Measurements from ENCODE around the gene SPOPL. TPM values are rescaled to one million over a fixed set of nuclear protein-coding genes. Genes with fewer than 3 reads are reported as not detected.
A peak's percentile ranks its signal among the peaks of the same experiment; 100 is the strongest.

The SPOPL gene
- total RNA-seq, 3 donors from 2014 or later (not counting 1 experiment from before 2014, with no cell fraction given), result 32.2 to 35.9 (median 33.8) TPM

DNA sequence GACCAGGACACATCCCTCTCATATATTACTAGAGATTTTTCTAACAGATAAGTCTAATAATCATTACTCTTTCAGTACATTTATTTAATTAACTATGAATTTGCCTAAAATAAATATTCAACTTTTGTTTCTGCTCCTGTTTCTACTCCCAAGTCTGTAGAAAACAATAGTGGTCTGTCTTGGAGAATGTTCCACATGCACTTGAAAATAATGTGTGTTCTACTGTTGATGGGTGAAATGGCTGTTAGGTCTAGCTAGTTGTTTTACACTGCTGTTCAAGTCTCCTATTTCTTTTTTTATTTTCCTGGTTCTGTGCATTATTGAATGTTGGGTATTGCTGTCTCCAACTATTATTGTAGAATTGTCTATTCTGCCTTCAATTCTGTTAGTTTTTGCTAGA, 47.2 kb downstream of the SPOPL start:
- no peaks in the 10 kb centered on the region for H3K4me1 ChIP-seq (ENCODE audit: control insufficient read depth, insufficient read depth, low read length)
- TF ChIP-seq, protein P1, sequence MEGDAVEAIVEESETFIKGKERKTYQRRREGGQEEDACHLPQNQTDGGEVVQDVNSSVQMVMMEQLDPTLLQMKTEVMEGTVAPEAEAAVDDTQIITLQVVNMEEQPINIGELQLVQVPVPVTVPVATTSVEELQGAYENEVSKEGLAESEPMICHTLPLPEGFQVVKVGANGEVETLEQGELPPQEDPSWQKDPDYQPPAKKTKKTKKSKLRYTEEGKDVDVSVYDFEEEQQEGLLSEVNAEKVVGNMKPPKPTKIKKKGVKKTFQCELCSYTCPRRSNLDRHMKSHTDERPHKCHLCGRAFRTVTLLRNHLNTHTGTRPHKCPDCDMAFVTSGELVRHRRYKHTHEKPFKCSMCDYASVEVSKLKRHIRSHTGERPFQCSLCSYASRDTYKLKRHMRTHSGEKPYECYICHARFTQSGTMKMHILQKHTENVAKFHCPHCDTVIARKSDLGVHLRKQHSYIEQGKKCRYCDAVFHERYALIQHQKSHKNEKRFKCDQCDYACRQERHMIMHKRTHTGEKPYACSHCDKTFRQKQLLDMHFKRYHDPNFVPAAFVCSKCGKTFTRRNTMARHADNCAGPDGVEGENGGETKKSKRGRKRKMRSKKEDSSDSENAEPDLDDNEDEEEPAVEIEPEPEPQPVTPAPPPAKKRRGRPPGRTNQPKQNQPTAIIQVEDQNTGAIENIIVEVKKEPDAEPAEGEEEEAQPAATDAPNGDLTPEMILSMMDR (IDR thresholded peaks at IDR 0.05), result no peak
- H3K27me3 ChIP-seq (ENCODE audit: control insufficient read depth, insufficient read depth, low read length), result no peaks in the 10 kb centered on the region
- DNase-seq, result no peak
- Mint-ChIP-seq H3K36me3 (no peaks in the 10 kb centered on the region), H3K4me3 (no peak overlapping the region), H3K27me3 (ENCODE audit: low read depth in 2 of 2) (no peaks in the 10 kb centered on the region), H3K27ac (no peak overlapping the region), H3K9me3 (no peaks in the 10 kb centered on the region), H3K4me1 (peaks cover 37 to 38% of the 10 kb centered on the region in 2 donors)
- ATAC-seq, result no peak
- H3K4me3 ChIP-seq (ENCODE audit: low read length), result no peak overlapping the region
- H3K27ac ChIP-seq (ENCODE audit: low read length), result no peak overlapping the region
- H3K36me3 ChIP-seq (ENCODE audit: control insufficient read depth, insufficient read depth, low read length), result peaks cover 18% of the 10 kb centered on the region
- no peaks in the 10 kb centered on the region for H3K9me3 ChIP-seq (ENCODE audit: control insufficient read depth, insufficient read depth, low read length)
- intact Hi-C loops (cut with micrococcal nuclease), result no loop called here

DNA sequence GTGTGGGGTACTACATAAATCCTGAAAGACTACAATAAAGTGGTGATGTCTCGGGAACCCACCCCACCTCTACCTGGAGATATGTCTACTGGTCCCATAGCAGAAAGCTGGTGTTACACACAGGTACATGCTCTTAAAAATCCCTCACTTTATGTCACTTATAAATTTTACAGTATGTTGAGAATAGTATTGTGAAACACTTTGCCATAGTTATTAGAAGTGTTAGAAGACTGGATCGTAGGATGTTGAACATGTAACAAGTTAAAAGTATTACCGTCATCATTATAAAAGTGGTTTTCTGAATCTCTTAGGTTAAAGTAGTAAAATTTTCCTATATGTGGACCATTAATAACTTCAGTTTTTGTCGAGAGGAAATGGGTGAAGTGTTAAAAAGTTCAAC, 48.6 kb downstream of the SPOPL start:
- H3K27ac Mint-ChIP-seq, result peak overlapping the region; percentile 39 to 71
- H3K9me3 Mint-ChIP-seq, result no peaks in the 10 kb centered on the region
- DNase-seq (no peak), ATAC-seq (peak in 1 of 3 donors; percentile 18)
- TF ChIP-seq, protein P1 (IDR thresholded peaks at IDR 0.05), result no peak
- H3K4me1 ChIP-seq (ENCODE audit: control insufficient read depth, insufficient read depth, low read length), result no peaks in the 10 kb centered on the region
- peaks cover 29 to 30% of the 10 kb centered on the region in 2 donors for H3K4me1 Mint-ChIP-seq
- H3K36me3 Mint-ChIP-seq, result no peaks in the 10 kb centered on the region
- H3K27ac ChIP-seq (ENCODE audit: low read length), result no peak overlapping the region
- 83% methylated on average over 4 of the region's 4 CpGs for WGBS (ENCODE audit: insufficient coverage)
- intact Hi-C loops (cut with micrococcal nuclease), result no loop called here
- no peaks in the 10 kb centered on the region for H3K27me3 Mint-ChIP-seq (ENCODE audit: low read depth in 2 of 2)
- H3K9me3 ChIP-seq (ENCODE audit: control insufficient read depth, insufficient read depth, low read length), result no peaks in the 10 kb centered on the region
- peaks cover 25% of the 10 kb centered on the region for H3K36me3 ChIP-seq (ENCODE audit: control insufficient read depth, insufficient read depth, low read length)
- no peak overlapping the region for H3K4me3 ChIP-seq (ENCODE audit: low read length)
- peak overlapping the region; percentile 6 for H3K4me3 Mint-ChIP-seq
- no peaks in the 10 kb centered on the region for H3K27me3 ChIP-seq (ENCODE audit: control insufficient read depth, insufficient read depth, low read length)

DNA sequence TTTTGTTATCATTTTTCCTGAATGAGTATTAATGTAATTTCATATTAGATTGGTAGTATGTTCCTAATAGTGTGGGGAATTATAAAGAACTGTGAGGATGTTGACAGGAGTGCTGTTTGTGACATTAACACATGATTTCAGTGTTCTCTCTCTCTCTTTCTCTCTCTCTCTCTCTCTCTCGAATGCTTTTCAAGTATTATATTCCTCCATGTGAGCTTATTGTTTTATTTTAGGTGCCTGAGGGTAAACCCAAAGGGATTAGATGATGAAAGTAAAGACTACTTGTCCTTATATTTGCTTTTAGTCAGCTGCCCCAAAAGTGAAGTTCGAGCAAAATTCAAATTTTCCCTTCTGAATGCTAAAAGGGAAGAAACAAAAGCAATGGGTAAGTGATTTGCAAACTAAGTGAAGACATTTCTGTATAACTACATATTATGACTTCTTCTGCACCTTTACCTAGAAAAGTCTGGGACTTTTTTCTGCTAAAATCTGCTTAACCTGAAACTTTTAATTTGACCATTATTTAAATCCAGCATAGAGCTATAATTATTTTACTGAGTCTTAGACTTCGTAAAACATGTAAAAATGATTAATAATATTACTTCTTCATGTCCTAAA, 49.2 kb downstream of the SPOPL start:
- ATAC-seq (no peak), DNase-seq (no peak)
- Histone ChIP-seq H3K4me3 (ENCODE audit: low read length) (no peak overlapping the region), H3K36me3 (ENCODE audit: control insufficient read depth, insufficient read depth, low read length) (peaks cover 25% of the 10 kb centered on the region), H3K27ac (ENCODE audit: low read length) (no peak overlapping the region), H3K27me3 (ENCODE audit: control insufficient read depth, insufficient read depth, low read length) (no peaks in the 10 kb centered on the region), H3K9me3 (ENCODE audit: control insufficient read depth, insufficient read depth, low read length) (no peaks in the 10 kb centered on the region), H3K4me1 (ENCODE audit: control insufficient read depth, insufficient read depth, low read length) (no peaks in the 10 kb centered on the region)
- TF ChIP-seq, protein P1 (IDR thresholded peaks at IDR 0.05), result no peak
- Mint-ChIP-seq H3K27me3 (ENCODE audit: low read depth in 2 of 2) (no peaks in the 10 kb centered on the region), H3K36me3 (no peaks in the 10 kb centered on the region), H3K4me3 (peak overlapping the region; percentile 45), H3K9me3 (no peaks in the 10 kb centered on the region), H3K4me1 (peaks cover 29 to 30% of the 10 kb centered on the region in 2 donors), H3K27ac (peak overlapping the region; percentile 39 to 71)
- intact Hi-C loops (cut with micrococcal nuclease), result no loop called here
- 75% methylated on average over 1 of the region's 3 CpGs for WGBS (ENCODE audit: insufficient coverage)

DNA sequence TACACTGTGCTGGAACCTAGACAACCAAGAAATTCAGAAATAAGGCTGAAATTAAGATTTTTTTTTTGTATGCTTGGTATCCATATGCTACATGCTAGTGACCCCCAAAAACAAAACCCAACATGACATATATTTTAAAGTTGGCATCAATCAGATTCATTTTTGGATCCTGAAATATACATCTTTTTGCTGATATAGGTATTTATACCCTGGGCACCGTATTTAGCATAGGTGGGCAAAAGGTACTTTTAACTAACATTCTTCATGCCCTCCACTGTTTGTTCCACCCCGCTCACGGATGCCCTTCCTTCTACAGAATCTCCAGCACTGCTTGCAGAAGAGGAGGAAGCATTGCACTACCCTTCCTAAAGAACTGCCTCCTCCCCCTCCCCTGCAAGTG, 52.6 kb downstream of the SPOPL start:
- H3K36me3 Mint-ChIP-seq, result peaks cover 3% of the 10 kb centered on the region

More for the DNA sequence above, 52.6 kb downstream of the SPOPL start:
- ATAC-seq, result no peak
- no peaks in the 10 kb centered on the region for H3K27me3 Mint-ChIP-seq (ENCODE audit: low read depth in 2 of 2)
- TF ChIP-seq, protein P1 (IDR thresholded peaks at IDR 0.05), result no peak
- intact Hi-C loops (cut with micrococcal nuclease), result no loop called here
- no peaks in the 10 kb centered on the region for H3K9me3 ChIP-seq (ENCODE audit: control insufficient read depth, insufficient read depth, low read length)
- H3K27me3 ChIP-seq (ENCODE audit: control insufficient read depth, insufficient read depth, low read length), result no peaks in the 10 kb centered on the region
- H3K27ac Mint-ChIP-seq, result no peak overlapping the region
- no peak for DNase-seq
- H3K4me1 Mint-ChIP-seq, result peaks cover 17% of the 10 kb centered on the region in 2 donors
- no peak overlapping the region for H3K27ac ChIP-seq (ENCODE audit: low read length)
- no peak overlapping the region for H3K4me3 Mint-ChIP-seq
- no peaks in the 10 kb centered on the region for H3K4me1 ChIP-seq (ENCODE audit: control insufficient read depth, insufficient read depth, low read length)
- H3K4me3 ChIP-seq (ENCODE audit: low read length), result no peak overlapping the region
- peaks cover 31% of the 10 kb centered on the region for H3K36me3 ChIP-seq (ENCODE audit: control insufficient read depth, insufficient read depth, low read length)
- WGBS (ENCODE audit: insufficient coverage), result 97% methylated on average over 3 of the region's 3 CpGs
- no peaks in the 10 kb centered on the region for H3K9me3 Mint-ChIP-seq
